GM19452 (cell line): Measurements from ENCODE around the gene ALPI.
"Not testable (repeated sequence)": the region's sequence is repeated elsewhere in the genome, so short reads cannot be mapped to it uniquely, and the experiment has no call there.

Source experiments
- ATAC-seq: cut with Tn5 transposase; IDR thresholded peaks from one replicate; pipeline ENCODE4 v1.9.1; 2021; ENCODE audit not compliant: unreplicated experiment

ALPI gene

DNA sequence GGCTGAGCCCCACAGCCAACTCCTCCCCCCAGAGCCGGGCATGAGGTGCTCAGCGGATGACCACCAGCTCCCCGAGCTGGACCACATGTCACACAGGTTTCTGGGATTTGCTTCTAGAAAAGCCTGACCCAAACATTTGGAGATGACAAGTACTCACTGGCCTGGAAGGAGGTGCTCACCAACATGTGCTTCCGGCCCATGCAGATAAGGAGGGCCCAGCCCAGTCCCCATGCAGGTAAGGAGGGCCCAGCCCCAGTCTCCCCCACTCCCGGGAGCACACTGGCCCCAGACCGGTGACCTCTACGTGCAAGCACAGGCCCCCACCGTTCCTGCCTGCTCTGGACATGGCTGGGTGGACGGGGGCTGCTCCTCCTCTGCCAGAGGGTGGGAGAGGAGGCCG, 14.0 kb upstream of the ALPI start:
- not testable (repeated sequence) for ATAC-seq

DNA sequence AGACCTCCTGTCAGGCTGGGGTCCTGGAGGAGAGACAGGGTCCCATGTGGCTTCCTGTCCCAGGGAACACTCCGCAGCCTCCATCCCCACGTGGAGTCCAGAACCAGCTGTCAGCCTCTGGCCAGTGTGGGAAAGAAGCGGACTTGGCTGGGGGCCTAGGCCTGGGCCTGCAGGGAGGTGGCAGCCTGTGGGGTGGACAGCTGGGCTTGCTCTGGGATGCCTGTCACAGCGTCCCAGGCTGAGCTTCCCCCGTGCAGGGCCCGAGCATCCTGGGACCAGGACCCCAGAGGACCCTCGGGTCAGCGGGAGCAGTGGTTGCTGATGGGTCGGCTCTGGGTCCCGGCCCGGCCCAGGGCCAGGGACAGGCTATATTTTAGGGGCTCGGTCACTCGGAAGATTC, 13.5 kb upstream of the ALPI start:
- not testable (repeated sequence) for ATAC-seq

DNA sequence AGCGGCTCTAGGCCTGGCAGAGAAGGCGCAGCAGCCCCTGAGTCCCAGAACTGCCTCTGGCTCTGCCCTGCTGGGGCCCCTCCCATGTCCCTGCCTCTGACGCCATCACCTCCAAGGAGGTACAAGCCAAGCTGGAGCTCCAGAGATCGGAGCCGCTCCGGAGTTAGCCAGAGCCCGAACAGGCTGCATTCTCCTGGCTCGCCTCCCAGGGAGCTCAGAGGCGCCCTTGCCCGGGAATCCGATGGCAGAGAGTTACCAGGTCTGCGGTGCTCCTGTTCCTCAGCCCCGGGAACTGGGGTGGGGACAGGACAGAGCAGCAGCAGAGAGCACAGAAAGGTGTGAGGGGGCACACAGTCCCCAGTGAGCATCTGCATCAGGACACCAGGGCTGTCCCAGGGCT, 12.9 kb upstream of the ALPI start:
- ATAC-seq, result not testable (repeated sequence)

DNA sequence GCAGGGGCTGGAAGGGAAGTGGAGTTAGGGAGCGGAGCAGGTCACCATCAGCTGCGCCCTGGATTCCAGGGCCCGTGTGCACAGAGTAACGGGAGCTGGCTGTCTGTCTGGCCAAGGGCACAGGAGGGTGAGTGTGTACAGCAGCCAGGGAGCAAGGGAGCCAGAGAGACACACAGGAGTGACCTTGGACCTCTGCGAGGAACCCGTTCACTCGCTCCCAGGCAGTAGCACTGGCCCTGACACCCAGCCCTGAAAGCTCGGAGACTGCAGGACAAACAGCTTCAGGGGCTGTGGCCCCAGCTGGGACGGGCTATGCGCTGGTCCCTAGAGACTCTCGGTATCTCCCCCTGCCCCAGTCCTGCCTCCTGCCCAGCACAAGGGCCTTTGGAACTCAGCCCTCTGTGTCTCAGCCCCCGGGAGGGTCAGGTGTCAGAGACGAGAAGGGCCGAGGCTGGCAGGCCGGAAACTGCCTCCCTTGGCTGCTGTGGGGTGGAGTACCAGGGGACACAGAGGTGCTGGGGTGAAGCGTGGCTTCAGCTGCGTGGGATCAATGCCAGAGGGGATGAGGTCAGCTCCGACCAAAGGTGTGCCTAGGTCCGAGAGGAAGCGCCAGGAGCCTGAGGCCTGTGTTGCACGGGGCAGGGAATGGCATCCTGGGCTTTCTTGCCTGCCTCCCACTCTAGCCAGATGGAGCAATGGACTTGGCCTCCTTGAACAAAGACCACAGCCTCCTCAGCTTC, 12.1 kb upstream of the ALPI start:
- ATAC-seq, result not testable (repeated sequence)

DNA sequence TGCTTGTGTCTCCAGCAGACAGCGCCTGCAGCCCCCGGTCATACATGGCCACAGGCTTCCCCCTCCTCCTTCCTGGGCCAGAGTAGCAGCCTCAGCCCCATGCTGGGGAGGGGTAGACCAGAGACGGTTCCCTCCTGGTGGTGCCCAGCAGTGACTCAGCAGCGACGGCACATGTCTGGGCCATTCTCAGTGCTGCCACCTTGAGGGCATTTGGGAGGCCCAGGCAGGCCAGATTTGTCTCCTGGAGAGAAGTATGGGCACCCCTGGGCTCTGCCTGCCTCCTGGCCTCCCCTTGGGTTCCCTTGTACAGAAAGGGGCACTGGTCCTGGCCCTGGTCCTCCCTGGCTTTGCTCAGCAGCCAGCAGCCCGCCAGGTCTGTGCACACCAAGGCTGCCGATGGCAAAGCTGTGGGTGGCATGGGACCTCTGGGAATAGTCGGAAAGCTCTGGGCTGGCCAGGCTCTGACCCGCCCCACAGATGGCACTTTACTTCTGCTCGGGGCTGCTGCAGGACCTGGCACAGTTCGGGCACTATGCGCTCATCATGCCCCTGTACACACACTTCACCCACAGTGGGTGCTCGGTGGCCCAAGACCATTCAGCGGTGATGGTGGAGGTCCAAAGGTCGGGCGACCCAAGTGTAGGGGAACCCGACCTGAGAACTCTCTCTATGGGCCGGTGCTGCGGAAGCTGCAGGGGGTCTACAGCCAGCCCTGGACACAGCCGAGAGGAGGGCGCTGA, 11.4 kb upstream of the ALPI start:
- no peak for ATAC-seq

DNA sequence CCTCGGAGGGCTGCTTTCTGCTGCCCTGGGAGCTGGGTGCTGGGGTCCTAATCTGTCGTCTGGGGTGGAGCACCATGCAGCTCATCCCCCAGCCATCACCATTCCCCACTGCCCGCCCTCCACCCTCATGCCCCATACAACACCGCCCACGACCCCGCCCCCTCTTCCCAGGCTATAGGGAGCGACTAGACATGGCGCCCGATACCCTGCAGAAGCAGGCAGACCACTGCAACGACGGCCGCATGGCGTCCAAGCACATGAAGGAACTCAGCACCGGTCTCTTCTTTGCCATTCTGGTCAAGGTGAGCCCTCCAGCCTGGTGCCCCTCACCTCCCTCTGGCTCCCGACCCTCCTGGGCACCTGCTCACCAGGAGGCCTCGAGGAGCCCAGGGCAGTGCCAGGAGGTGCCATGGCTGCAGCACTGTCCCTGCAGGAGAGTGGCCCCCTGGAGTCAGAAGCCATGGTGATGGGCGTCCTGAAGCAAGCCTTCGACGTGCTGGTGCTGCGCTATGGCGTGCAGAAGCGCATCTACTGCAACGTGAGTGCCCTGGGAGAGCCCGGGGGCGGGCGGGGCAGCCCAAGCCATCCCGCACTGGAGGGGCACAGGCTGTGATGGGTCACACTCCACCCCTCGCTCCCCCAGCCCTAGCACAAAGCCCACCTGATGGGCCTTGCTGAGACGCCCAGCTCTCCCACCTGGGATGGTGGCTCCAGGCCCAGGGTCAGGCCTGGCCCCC, 10.6 kb upstream of the ALPI start:
- ATAC-seq, result not testable (repeated sequence)

DNA sequence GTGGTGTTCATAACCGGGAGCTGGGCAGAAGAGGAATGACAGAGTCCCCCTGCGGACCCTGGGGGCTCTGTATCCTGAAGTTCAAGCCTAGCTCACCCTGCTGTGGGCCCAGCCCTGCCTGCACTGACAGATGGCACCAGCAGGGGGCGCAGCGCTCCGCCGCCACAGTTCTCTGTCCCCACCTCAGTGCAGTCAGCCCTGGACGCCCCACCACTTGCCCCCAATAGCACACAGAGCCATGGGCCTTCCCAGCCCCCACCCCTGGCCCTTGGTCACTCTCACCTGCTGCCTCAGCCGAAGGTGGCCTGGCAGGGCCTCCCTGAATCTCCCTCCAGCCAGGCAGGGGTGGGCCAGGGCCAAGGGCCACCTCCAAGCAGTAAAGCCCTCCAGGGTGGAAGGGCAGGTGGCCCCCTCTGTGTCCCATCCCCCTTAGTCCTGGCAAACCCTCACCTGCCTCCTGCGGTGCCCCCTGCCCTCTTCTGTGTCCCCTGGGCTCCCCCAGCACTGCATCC, 9.6 kb upstream of the ALPI start:
- not testable (repeated sequence) for ATAC-seq

DNA sequence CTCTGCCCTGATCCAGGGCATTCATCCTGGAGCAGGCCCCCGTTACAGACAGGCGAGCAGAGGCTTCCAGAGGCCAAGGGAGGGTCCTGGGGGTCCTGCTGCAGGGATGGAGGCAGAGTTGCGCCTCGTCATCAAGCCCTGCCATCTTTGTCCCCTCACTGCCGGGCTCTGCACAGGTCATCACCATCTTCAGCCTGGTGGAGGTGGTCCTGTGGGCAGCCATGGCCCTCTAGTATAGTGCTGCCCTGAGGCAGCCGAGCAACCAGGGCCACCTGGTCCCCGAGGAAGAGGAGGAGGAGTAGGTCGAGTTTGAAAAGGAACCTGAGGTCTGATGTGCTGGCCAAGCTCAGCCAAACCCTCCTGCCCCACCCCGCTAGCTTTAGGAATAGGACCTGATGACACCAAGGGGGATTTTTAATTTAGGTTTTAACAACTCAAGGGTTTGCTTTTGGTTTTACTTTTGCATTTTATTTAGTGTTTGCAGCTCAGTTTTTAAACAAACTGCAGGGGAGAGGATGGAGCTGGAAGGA, 8.8 kb upstream of the ALPI start:
- ATAC-seq, result no peak

DNA sequence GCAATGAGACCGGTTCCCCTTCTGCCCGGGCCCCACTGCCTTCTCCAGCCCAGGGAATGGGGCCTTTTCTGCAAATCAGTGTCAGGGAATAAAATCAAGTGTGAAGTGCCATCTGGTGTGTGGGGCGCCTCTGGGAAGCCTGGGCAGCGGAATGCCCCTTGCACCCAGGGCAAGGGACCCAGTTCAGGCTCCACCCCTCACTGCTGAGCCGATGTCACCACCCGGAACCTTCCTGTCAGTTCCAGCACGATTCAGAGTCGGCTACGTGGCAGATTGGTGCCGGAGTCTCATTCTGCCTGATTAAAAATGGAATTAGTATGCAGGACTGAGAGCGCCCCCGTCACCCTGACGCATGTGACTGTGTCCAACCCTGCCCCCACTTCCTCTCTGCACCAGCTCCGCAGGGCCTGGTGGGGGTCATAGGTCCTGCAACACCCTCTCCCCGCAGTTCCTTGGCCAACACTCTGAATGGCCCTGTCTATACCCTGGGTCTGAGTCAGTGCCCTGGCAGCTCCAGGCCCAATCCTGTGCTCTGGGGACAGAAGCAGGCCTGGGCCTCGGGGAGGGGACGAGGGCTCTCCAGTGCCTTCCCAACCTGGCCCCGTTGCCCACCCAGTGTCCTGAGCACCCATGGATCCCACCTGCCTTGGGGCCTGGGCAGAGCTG, 8.2 kb upstream of the ALPI start:
- no peak for ATAC-seq

DNA sequence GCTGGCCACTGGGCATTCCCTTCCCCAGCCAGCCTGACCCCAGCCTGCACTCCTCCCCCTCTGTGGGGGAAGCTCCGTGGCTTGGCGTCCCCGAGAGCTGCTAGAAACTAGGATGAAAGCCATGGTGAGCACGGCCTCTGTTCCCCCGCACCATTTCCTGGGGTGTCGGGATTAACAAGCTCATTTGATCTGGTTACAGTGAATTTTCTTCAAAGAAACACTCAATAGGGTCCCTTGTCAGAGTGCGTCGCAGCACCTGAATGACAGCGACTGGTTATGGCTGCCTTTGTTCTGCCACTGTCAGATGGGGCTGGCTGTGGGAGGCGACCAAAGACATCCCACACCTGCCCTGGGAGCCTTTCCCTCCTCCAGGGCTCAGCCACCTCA, 7.7 kb upstream of the ALPI start:
- ATAC-seq, result no peak

DNA sequence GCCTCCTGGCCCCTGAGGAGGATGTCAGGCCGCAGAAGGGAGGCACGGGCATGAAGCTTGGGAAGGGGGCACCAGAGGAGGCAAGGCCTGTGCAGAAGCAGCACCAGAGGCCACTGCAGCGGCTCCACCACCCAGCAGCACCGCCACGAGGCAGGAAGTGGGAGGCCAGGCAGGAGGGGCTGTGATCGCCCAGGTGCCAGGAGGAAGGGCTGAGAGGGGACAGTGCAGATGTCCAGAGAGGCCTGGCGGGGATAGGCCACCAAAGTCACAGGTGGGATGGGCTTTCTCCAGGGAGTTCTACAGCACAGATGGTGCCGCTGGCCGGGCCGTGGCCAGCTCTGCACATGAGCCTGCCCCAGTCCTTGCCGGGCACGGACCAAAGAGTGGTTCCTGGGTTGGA, 6.0 kb upstream of the ALPI start:
- no peak for ATAC-seq

DNA sequence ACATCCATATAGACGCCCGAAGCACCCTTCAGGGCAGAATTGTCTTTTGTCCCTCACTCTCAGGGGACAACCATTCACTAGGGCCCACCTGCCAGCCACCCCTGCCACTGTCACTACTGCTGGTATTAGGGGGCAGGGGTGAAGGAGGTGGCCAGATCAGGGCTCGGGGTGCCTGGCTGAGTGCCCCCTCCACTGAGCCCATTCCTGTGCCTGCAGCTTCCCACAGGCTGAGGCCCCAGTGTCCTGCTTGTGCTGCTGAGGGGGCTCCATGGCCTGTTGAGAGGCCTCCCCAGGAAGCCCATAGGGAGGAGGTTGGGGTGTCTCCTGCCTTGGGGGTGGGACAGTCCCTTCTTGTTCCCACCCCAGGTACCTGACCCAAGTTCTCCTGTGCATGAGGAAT, 4.3 kb upstream of the ALPI start:
- not testable (repeated sequence) for ATAC-seq

DNA sequence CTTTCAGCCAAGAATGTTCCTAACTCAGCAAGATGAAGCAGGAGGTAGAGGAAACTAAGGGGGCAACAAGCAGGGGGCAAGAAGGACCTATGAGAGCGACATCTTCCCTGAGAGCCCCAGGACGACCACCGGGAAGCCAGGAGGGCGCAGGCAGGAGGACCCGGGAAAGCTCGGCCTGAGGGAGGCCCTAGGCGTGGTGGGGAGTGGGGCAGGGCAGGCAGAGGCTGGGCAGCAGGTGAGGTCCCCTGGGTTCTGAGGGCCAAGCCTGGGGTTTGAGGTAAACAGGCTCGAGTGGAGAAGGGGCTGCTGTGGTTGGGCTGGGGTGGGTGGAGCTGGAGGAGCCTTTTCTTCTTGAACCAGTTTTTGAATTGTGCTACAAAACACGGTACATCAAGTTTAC, 1.3 kb upstream of the ALPI start:
- ATAC-seq, result no peak

DNA sequence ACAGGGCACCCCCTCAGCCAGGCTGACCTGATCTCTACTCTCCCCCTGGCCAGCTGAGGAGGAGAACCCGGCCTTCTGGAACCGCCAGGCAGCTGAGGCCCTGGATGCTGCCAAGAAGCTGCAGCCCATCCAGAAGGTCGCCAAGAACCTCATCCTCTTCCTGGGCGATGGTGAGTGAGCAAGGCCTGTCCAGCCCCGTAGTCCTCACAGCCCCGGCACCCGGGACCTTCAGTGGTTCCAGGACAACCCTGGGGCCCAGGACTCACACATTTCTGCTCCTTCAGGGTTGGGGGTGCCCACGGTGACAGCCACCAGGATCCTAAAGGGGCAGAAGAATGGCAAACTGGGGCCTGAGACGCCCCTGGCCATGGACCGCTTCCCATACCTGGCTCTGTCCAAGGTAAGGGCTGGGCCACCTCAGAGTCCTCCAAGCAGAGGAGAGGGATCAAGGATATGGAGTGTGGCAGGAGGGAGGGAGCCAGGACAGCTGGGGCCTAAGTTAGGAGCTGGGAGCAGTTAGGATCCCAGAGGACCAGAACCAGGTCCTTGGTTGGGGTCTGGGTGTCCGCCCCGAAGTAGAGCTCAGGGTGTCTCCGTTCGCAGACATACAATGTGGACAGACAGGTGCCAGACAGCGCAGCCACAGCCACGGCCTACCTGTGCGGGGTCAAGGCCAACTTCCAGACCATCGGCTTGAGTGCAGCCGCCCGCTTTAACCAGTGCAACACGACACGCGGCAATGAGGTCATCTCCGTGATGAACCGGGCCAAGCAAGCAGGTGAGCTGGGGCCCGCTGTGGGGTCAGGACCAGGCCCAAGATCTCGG, 555 bp downstream of the ALPI start:
- ATAC-seq, result no peak

DNA sequence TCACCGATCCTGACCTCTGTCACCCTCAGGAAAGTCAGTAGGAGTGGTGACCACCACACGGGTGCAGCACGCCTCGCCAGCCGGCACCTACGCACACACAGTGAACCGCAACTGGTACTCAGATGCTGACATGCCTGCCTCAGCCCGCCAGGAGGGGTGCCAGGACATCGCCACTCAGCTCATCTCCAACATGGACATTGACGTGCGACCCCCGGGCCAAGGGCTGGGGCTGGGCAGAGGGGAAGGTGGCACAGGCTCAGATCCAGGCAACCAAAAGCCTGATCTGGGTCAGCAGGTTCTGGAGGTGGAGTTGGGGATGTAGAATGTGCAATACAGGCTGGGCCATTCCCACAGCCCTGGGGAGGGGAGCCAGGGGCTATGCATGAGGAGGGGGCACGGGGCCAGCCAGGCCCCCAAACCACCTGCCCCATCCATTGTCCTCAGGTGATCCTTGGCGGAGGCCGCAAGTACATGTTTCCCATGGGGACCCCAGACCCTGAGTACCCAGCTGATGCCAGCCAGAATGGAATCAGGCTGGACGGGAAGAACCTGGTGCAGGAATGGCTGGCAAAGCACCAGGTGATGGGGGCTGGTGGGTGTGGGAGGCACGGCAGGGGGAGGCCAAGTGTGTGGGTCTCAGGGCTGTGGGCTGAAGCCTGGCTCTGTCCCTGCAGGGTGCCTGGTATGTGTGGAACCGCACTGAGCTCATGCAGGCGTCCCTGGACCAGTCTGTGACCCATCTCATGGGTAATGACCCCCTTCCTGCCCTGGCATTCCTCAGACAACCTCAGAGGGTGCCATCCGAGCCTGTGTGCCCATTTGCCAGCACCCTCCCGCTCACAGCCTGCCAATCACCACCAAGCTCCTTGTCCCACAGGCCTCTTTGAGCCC, 1.4 kb downstream of the ALPI start:
- ATAC-seq, result no peak

DNA sequence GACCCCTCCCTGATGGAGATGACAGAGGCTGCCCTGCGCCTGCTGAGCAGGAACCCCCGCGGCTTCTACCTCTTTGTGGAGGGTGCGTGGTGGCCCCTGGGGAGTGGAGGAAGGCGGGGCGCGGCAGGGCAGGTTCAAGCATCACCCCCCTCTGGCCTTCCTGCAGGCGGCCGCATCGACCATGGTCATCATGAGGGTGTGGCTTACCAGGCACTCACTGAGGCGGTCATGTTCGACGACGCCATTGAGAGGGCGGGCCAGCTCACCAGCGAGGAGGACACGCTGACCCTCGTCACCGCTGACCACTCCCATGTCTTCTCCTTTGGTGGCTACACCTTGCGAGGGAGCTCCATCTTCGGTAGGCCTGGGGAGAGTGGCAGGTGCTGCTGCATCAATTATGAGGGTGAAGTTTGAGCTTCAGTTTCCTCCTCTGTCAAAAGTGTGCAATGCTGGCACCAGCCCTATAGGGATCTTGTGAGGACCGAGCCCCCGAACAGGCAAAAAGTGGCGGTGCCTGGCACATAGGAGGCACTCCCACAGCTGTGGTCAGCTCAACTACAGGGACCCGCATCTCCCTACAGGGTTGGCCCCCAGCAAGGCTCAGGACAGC, 2.2 kb downstream of the ALPI start:
- ATAC-seq, result no peak

DNA sequence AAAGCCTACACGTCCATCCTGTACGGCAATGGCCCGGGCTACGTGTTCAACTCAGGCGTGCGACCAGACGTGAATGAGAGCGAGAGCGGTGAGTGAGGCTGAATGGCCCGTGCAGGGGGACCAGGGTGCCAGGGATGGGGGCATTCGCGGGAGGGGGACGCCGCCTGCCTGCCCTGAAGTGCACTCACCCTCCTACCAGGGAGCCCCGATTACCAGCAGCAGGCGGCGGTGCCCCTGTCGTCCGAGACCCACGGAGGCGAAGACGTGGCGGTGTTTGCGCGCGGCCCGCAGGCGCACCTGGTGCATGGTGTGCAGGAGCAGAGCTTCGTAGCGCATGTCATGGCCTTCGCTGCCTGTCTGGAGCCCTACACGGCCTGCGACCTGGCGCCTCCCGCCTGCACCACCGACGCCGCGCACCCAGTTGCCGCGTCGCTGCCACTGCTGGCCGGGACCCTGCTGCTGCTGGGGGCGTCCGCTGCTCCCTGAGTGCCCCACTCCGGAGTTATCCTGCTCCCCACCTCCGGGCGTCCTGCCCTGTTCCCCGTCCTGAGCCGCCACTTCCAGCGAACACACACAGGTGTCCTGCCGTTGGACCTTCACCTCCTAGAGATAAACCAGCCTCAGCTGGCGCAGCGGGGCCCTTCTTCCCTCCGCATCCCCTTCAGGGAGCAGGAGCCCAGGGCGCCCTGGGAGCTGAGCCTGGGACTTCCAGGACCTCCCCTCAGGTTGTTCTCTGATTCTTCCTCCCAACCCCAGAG, 2.9 kb downstream of the ALPI start:
- ATAC-seq, result no peak
